PC-9 (cell line): ENCODE data around the gene CHP1. TPM values are rescaled to one million over a fixed set of nuclear protein-coding genes. Genes with fewer than 3 reads are reported as not detected.
"Not testable (repeated sequence)": the region's sequence is repeated elsewhere in the genome, so short reads cannot be mapped to it uniquely, and the experiment has no call there.

ENCODE experiments used
- BruUV-seq: library from RNA; stranded (reverse); fragments of 400-500 nt; replicated peaks from 2 replicates; lab custom pipeline; 2021; lab: Mats Ljungman, UMichigan
- CTCF ChIA-PET: fragments of 300-600 bp; sonication (Branson Sonifier 250); formaldehyde crosslinking; loops from one replicate; lab custom pipeline; 2022; ENCODE audit warnings: antibody characterized with exemption; lab: Charles Lee
- POLR2A ChIA-PET: fragments of 300-600 bp; sonication (Branson Sonifier 250); formaldehyde crosslinking; loops from one replicate; lab custom pipeline; 2022; ENCODE audit warnings: antibody characterized with exemption; ENCODE audit not compliant: unreplicated experiment; lab: Charles Lee
- DNase-seq, 2 experiments: peaks; one replicate each; pipeline versions ENCODE4 v3.0.0 to v3.0.0-alpha.2; 2015 to 2022; ENCODE audit warnings: mixed read lengths in 1 of 2
- H2AFZ ChIP-seq: fragments of 200-600 bp; sonication (generic); 2 replicates; pipeline ENCODE4 v1.8.1; 2017; ENCODE audit warnings: antibody characterized with exemption
- H3F3A ChIP-seq: fragments of 200-600 bp; sonication (generic); 2 replicates; pipeline ENCODE4 v1.8.1; 2017; ENCODE audit warnings: antibody characterized with exemption, mild to moderate bottlenecking, low read depth; ENCODE audit not compliant: insufficient read depth
- H3K27ac ChIP-seq: fragments of 200-600 bp; sonication (generic); 2 replicates; pipeline ENCODE4 v1.6.1; 2016; ENCODE audit warnings: mixed run types
- H3K27me3 ChIP-seq: fragments of 200-600 bp; sonication (generic); 2 replicates; pipeline ENCODE4 v1.6.1; 2016; ENCODE audit warnings: low read depth, mixed run types; ENCODE audit not compliant: insufficient read depth
- H3K36me3 ChIP-seq: fragments of 200-600 bp; sonication (generic); 2 replicates; pipeline ENCODE4 v1.6.1; 2016; ENCODE audit warnings: low read depth, mixed run types
- H3K4me1 ChIP-seq: fragments of 200-600 bp; sonication (generic); replicated peaks from 2 replicates; pipeline ENCODE4 v1.6.1; 2016; ENCODE audit warnings: mixed run types; ENCODE audit not compliant: insufficient read depth
- H3K4me2 ChIP-seq: fragments of 200-600 bp; sonication (generic); 2 replicates; pipeline ENCODE4 v1.6.1; 2017; ENCODE audit warnings: mixed run types
- H3K4me3 ChIP-seq: fragments of 200-600 bp; sonication (generic); 2 replicates; pipeline ENCODE4 v1.6.1; 2016; ENCODE audit warnings: mixed run types
- H3K79me2 ChIP-seq: fragments of 200-600 bp; sonication (generic); 2 replicates; pipeline ENCODE4 v1.6.1; 2017; ENCODE audit warnings: low read depth, mixed run types
- H3K9me2 ChIP-seq: fragments of 200-600 bp; sonication (generic); 2 replicates; pipeline ENCODE4 v1.8.1; 2017; ENCODE audit warnings: mild to moderate bottlenecking; ENCODE audit not compliant: insufficient read depth
- H3K9me3 ChIP-seq: fragments of 200-600 bp; sonication (generic); 2 replicates; pipeline ENCODE4 v1.8.1; 2016; ENCODE audit warnings: low read depth; ENCODE audit not compliant: insufficient read depth
- H4K20me1 ChIP-seq: fragments of 200-600 bp; sonication (generic); 2 replicates; pipeline ENCODE4 v1.8.1; 2017; ENCODE audit not compliant: insufficient read depth
- CTCF ChIP-seq: fragments of 200-600 bp; sonication (generic); conservative IDR thresholded peaks from 2 replicates; pipeline ENCODE4 v1.6.1; 2017; ENCODE audit warnings: mixed run types, antibody characterized with exemption, mild to moderate bottlenecking, moderate library complexity
- EZH2 ChIP-seq: fragments of 200-600 bp; sonication (generic); IDR thresholded peaks from 2 replicates; pipeline ENCODE4 v1.8.0; 2017; ENCODE audit warnings: antibody characterized with exemption, low read depth
- intact Hi-C: fragments of 100-400 bp; cut with micrococcal nuclease; formaldehyde crosslinking; loops from one replicate; pipeline ENCODE4 v1.10.0; 2022; ENCODE audit not compliant: unreplicated experiment
- total RNA-seq: library from RNA; stranded (reverse); gene quantifications from 2 replicates; pipeline ENCODE4 v1.2.3, GENCODE V29; 2021

Gene CHP1
- total RNA-seq, 1 experiment from 2014 or later = 199 TPM

- Histone ChIP-seq H3K9me3 (no peaks in the 10 kb centered on the region), H3F3A (peaks cover 39% of the 10 kb centered on the region), H3K27me3 (no peaks in the 10 kb centered on the region), H3K4me2 (0 out of 2 replicates have a peak overlapping the region, but pooled peaks have one; percentile 14), H3K4me3 (no peak overlapping the region), H2AFZ (no peak overlapping the region), H3K9me2 (no peaks in the 10 kb centered on the region), H4K20me1 (no peaks in the 10 kb centered on the region), H3K79me2 (peaks cover 24% of the 10 kb centered on the region), H3K27ac (peak overlapping the region; percentile 40), H3K36me3 (peaks cover 13% of the 10 kb centered on the region), H3K4me1 (peaks cover 40% of the 10 kb centered on the region)
- DNase-seq = peak in 1 of 2 experiments; percentile 84
- POLR2A ChIA-PET = interaction anchor here (0.6 kb wide), 1 partner anchor 32 kb away, joined by 3 read pairs; no protein-coding TSS in a partner anchor
- BruUV-seq = no TSS peak
- intact Hi-C loops = loop anchor here (5.0 kb wide), 1 partner anchor 51 kb away; the partner anchor contains the start of genes NUSAP1 and OIP5
- TF ChIP-seq EZH2 = no peak
- no peak for TF ChIP-seq CTCF
- CTCF ChIA-PET = no interaction called here
Measured at GRCh38 chr15:41281236-41281635, 50.2 kb downstream of the CHP1 start.

- Histone ChIP-seq H3K79me2 (peaks cover 33% of the 10 kb centered on the region), H3K36me3 (peaks cover 18% of the 10 kb centered on the region), H3F3A (peaks cover 31% of the 10 kb centered on the region), H3K4me1 (peaks cover 32% of the 10 kb centered on the region)
- H3K4me3 ChIP-seq, H3K9me3 ChIP-seq, H3K27me3 ChIP-seq, H3K27ac ChIP-seq, POLR2A ChIA-PET, H3K9me2 ChIP-seq, BruUV-seq, H4K20me1 ChIP-seq, H3K4me2 ChIP-seq, H2AFZ ChIP-seq, DNase-seq, CTCF ChIA-PET: not testable (repeated sequence)
- intact Hi-C loops = loop anchor here (5.0 kb wide), 1 partner anchor 50 kb away; the partner anchor contains the start of genes NUSAP1 and OIP5
Measured at GRCh38 chr15:41282436-41282835, 51.4 kb downstream of the CHP1 start.

- Histone ChIP-seq H3K4me3 (peak overlapping the region; percentile 79; the same call in 1 of the 2 replicates), H3K27ac (peak overlapping the region; percentile 59), H3F3A (peaks cover 30% of the 10 kb centered on the region), H2AFZ (peak overlapping the region; percentile 65), H3K4me1 (peaks cover 32% of the 10 kb centered on the region), H3K36me3 (peaks cover 22% of the 10 kb centered on the region), H3K4me2 (peak overlapping the region; percentile 39), H3K79me2 (peaks cover 38% of the 10 kb centered on the region)
- BruUV-seq = TSS peak; percentile 91
- intact Hi-C loops = loop anchor here (5.0 kb wide), 1 partner anchor 49 kb away; the partner anchor contains the start of genes NUSAP1 and OIP5
- POLR2A ChIA-PET = interaction anchor here (0.7 kb wide), 1 partner anchor 413 kb away, joined by 3 read pairs; no protein-coding TSS in a partner anchor
- H3K9me3 ChIP-seq, H3K27me3 ChIP-seq, DNase-seq, H3K9me2 ChIP-seq, CTCF ChIA-PET, H4K20me1 ChIP-seq: not testable (repeated sequence)
Measured at GRCh38 chr15:41282980-41283652, 52.0 kb downstream of the CHP1 start.
